NCI-H2029 (cell line): ENCODE data around the gene DPT.
"Not testable (repeated sequence)": the region's sequence is repeated elsewhere in the genome, so short reads cannot be mapped to it uniquely, and the experiment has no call there.

Source experiments
- DNase-seq: peaks from one replicate; lab custom pipeline; 2025; lab: John Stamatoyannopoulos, UW

DPT gene

DNA sequence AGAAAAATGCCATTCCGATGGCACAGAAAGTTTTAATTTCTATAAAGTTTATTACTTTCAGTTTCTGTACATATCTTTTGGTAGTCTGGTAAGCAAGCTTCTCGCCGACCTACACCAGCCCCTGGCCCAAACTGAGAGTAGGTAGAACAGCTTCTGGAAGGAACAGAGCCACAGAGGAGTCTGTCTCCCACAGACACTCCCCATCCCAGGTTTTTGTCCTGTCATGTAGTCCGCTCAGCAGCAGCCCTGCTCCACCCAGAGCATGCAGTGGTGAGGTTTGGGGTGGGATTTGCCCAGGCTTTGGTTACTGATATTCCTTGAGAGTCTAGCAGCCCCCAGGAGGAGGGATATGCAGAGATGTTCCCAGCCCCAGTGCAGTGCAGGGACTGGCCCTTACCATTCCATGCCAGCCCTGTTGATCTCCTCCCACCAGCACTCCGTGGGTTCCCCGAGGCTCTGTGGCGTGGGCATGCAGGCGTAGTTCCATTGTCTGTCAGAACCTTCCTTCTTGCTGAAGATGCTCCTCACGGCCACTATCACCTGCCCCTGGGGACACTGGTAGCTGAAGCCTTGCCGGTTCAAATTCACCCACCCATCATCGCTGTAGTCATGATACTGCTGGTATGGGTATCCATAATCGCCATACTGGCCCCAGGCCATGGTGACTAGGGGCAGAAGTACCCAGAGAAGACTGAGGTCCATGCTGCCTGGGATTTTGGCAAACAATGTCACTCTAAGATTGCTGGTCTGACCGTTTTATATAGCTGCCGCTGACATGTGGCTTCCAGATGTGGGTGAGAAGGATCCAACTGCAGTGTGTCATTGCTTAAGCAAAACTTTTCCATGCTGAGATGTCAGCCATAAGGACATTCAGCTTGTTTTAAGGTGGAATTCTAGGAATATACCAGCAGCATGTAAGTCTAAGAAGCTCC is at the start of gene DPT:
Gene DPT, minus strand, starts transcription at position 734 of the 932 bp plus-strand sequence. Its CDS starts 32 bp downstream, at position 702.
- no peak for DNase-seq

DNA sequence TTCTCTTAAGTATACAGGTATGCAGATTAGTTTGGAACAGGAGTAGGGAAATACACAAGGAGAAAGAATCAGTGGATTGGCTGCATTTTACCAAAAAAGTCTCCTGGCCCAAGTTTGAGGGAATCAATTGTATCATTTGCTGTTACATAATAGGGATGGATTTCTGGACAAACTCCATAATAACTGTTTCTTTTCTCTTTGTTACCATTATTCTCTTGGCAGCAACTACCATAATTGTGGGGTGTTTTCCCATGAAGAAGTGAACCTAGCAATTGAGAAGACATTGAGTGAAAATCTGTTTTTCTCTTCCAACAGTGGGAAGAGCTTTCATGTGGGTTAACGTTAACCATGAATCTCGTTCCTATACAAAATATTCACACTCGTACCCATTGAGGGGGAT is 46.4 kb upstream of the DPT start:
- DNase-seq: no peak

DNA sequence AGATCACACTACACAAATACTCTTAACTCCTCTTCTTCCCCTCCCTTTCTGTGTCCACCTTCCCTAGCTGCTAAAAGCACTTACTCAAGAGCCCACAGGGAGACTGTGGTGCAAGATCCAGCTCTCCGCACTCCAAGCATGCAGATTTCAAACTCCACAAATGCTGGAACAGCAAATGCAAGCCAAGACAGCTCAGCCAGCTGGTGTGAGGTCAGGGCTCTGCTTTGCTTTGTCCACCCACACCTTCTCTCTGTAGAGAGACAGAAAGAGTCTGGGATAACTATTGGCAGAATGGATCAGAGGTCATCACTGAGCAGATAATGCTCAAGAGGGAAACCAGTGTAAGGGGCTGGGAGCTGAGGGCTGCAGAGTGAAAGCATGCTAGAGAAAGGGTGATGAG is 45.2 kb upstream of the DPT start:
- no peak for DNase-seq

DNA sequence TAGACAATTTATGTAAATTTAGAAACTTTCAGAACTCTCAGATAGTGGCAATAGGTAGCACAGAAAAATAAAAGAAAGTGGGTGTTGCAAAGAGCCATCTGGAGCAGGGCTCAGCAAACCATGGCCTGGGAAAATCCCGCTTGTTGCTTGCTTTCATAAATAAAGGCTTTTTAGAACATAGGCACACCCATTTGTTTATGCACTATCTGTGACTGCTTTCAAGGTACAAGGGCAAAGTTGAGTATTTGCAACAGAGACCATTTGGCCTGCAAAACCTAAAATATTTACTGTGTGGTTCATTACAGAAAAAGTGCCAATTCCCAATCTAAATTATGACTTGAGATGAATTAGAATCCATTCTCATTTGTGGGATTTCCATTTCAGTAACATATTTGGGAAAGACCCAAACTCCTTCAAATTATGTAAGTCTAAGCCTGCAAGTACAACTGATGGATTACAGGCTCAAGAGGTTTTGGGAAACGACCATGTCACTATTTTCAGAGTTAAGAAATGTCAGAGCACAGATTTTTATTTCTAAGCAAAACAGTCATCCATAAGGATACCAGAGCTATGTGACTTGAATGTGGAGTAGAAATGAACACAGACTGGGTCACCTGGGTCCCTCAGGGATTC is 43.5 kb upstream of the DPT start:
- DNase-seq: no peak

DNA sequence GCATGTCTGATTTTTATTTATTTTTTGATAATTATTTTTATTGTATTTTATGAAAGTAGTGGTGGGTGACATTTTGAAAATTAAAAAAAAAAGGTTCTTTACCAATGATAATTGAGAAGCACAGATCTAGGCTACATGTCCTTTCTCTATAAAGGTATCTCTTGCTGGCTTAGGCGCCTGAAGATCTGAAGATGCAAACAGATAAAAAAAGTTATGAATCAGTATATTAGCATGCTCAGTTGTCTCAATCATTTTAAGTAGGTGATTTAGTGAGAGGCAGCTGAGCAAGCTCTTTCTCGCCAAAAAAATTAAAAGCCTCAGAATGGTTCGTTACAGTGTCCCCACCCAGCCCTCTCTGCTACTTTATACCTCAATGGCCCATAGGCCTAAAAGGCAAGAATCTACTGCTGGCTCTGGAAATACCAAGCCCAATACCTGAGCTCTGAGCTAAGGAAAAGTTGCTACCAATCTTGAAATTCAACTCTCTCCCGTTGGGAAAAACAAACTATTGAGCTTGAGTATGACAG is 42.2 kb upstream of the DPT start:
- no peak for DNase-seq

DNA sequence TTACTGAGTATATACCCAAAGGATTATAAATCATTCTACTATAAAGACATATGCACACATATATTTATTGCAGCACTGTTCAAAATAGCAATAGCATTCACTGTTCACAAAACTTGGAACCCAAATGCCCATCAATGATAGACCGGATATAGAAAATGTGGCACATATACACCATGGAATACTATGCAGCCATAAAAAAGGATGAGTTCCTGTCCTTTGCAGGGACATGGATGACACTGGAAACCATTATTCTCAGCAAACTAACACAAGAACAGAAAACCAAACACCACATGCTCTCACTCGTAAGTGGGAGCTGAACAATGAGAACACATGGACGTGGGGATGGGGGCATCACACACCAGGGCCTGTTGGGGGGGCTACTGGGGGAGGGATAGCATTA is 40.9 kb upstream of the DPT start:
- not testable (repeated sequence) for DNase-seq

DNA sequence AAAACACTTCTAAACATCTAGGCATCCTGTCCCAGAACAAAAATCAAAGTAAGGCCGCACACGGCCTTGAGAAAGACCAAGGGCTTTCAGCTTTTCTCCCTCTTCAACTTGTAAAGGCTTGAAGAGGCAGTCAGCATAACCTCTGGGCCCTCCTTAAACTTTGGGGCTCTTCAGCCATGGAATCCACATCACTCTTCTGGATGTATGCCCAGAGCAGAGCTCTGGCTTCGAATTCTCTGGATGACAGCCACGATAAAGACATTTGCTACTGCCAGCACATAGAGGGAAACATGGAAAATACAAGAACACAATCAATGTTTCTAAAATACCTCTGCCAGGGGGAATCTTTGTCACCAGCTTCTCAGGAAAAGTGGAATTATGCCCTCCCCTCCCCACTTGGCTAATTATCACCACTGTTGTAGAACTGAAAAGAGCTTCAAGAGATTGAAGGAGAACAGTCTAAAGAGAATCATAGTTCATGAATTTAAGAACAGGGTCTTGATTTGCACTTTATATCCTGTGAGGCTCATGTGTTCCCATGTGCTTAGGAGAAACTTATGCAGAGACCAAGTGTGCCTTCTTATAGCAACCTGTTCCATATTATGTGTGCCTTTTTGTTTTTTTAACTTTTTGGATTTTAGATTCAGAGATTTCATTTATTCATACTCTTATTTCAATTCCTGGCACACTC is 39.0 kb upstream of the DPT start:
- no peak for DNase-seq

DNA sequence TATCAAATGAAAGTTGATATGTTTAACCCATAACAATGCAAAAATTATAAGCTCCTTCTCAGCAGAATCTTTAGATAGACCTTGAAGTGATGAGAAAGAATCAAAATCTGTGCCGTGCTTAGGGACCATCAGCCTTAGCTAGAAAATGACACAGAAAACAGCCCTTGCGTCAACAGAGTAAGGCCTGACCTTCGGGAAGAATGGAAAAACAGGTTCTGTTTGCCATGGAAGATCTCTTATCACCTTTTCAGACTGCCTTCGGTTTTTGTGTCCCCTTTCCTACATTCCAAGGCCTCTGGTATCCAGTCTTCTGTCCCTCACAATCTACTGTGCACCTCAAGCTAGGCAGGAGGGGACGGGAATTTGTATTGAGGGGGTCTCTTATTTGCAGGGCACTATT is 37.6 kb upstream of the DPT start:
- DNase-seq: no peak

DNA sequence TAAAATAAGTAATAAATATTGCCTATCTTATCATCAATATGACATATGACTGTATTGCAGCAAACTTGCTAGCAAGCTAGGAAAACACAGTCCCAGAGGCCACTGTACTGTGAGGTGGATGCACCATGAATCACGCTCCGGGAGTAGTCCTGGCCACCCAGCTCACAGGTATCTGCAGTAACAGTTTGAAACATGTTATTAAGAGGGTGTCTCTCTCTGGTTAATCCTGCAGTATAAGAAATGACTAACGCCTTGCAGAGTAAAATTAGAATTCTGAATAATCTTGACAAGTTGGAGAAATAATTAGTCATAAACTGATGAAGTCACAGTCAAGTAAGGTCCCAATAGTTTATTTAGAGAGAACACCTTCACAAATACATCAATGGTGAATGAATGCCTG is 34.0 kb upstream of the DPT start:
- DNase-seq: no peak

DNA sequence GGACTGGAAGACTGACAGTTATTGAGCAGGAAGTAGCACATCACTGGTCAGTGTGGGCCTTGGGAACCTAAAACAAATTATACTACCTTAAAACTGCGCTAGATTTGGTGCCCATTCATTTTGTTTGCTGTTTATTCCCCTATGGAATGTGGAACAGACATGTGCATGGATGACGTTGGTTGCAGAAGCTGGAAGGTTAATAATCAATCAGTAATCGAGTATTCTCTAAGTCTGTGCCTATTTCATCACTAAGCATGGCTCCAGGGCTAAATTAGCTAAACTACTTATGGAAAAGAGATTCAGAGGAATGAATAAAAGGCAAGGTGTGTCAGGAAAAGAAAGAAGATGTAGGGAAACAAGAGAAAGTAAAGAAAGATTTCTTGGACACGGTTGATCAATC is 33.5 kb upstream of the DPT start:
- DNase-seq: no peak

DNA sequence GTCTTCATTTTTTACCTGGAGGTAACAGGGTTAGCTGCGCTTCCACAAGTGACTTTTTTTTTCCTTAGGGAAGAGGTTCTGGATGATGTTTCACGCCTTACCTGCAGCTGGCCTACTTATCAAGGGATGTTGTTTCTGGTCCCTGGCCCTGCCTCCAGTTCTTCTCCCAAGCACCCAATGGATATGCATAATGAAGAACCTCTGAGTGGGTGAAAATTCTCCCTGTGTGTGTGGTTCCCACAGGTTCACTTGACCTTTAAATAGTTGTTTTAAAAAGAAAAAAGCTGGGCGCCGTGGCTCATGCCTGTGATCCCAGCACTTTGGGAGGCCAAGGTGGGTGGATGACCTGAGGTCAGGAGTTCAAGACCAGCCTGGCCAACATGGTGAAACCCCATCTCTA is 31.8 kb upstream of the DPT start:
- no peak for DNase-seq

DNA sequence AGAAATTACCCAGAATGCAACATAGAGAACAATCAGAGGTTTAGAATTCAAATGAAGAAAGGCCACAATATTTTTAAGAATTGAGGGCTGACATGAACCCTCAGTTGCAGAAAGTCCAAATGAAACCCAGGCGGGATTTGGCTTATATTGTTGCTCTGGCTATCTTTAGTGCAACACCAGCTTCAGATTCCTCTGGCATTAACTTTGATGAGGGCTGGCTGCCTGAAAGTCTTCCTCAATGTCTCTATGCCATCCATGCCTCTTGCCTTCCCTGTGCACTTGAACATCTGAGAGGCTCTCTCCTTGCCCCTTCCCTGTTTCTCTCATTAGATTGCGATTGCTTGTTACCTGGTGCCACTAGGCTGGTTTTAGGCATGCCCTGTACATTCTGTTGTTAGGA is 31.2 kb upstream of the DPT start:
- DNase-seq: no peak

DNA sequence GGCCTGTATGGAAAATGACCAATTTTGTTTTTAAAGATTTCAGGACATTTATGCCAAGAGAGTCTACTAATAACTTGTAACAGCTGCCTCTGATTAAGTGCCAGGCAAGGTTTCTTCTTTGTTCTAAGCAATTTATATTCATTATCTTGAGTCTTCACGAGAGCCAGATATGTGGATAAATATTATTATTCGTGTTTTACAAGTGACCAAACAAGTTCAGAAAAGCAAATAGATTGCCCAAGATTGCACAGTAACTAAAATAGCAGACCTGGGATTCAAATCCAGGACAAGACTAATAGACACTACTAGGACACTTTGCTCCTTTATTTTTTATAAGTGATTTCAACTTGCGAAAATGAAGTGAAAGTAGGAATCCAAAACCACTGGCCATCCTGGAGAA is 30.1 kb upstream of the DPT start:
- no peak for DNase-seq

DNA sequence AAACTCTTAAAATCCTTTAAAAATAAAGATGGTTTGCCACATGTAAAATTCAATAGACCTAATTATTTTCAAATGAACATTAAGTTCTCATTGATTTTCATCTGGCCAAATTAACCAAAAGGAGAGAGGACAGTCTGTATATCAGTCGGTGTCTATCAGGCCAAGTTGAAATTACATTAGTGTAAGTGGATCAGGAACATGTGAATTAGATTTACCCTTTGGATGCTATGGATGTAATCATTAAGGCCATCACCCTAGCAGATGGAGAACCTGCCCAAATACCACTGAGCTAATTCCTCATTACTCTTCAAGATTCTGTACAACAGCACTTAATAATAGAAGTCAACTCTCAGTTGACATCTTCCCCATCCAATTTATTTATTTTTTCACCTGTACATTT is 29.5 kb upstream of the DPT start:
- DNase-seq: no peak

DNA sequence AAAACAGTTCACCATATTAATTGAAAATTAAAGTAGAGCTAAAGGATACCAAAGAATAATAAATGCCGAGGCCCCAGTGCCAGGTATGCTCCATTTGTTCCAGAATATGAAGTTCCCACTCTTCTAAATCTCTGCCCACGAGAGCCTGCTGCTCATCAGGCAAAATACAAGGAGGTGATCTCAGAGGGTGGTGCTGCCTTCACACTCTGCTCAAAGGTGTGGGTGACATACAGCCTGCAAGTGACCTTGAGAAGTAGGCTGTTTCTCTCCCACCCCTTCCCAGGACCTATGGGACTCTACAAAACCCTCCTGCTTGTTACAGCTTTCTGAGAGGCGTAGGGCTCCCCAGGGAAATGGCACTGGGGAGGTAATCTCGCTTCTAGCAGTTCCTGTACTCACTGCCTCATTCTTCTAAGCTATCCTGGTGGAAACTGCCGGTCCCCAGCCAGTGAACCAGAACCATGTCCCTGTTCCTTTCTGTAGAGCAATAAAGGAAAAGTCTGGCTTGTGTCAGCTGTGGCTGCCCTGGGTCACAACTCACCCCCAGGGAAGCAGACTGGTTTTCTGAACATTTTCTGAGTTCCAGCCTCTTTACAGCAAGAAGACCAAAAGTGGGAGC is 26.9 kb upstream of the DPT start:
- DNase-seq: no peak

DNA sequence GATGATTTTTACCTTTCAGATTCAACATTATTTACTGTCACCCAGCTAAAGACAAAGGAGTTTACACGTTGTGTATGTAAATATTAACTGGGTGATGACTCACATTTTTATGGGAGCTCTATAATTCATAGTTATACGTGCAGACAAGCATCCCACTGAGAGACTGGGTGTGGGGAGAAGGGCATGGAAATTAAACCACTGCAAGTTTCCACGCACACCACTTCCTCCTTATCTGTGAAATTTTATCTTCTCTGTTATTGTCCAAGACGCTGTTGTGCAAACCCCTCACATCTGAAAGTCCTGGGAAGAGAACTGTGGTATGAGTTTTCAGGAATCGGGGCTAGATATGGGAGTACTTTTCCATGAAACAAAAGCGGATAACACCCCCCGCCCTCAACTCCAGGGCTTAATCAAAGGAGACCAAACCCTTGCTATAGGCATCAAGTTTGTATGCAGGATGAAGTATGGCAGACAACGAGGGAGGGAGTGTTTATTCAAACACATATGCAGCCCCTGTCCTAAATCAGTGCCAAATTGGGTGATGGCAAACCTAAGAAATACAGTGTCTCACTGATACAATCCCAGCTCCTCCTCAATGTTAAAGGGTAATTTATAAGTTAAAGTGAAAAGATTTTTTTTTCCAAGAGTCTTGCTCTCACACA is 23.3 kb upstream of the DPT start:
- no peak for DNase-seq

DNA sequence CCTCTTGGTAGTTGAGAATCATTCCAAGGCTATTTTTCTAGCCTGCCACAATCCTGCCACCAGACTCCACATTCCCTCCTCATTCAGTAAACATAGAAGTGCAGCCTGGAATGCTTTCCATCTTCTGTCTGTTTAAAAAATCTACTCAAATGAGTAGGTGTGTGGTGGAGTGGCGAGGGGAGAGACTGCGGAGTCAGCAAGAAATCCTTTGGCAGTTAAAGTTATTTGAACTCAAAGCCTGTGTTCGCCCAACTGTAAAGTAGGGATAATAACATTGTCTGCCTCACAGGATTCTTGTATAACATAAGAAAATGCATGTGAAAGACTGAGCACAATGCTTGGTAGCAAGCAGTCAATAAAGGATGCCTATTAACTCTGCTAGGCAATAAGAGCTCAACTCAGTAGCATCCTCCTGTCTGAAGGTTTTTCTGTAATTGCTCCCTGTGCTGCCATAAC is 22.2 kb upstream of the DPT start:
- no peak for DNase-seq

DNA sequence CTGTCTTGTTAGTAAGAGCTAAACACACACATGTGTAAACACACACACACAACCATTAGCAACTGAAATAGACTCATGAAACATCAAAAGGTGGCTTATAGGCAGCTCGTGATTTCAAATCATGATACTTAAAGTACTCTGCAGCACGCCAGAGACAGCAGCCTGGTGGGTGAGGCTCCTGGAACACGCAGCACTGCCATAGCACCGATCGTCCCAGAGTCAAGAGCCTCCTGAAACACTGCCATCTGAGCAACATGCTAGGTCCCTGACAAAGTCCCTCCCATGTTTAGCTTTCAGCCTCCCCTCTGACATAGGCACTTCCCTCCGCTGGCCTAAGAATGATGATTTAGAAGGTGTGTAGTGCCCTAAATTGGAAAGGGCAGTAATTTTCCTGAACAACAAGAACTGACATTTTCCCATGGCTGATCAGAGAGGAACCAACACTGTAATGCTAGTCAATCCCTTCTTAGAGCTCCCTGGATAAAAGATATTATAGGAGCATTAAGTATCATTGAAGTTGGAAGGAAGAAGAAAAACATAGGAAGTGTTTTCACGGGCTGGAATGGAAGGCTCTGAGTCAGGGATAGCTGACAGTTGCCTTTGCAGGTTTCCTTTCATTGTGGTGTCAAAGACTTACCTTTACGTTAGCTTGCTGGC is 14.1 kb upstream of the DPT start:
- no peak for DNase-seq

DNA sequence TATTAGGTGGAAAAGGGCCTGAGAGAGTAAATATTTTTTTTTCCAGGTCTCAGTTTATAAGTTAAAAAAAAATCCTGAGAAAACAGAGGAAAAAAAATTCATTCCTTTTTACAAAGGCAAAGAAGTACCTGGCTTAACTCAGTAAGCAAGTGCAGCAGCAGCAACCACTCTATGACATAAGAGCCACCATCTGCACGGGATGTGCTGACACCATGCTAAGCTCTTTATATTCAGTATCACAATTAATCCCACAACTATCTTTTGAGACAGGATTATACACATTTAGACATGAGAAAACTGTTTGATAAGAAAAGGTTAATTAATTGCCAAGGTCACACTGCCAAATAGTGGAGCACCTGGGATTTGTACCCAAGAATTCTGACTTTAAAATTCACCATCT is 13.4 kb upstream of the DPT start:
- no peak for DNase-seq

DNA sequence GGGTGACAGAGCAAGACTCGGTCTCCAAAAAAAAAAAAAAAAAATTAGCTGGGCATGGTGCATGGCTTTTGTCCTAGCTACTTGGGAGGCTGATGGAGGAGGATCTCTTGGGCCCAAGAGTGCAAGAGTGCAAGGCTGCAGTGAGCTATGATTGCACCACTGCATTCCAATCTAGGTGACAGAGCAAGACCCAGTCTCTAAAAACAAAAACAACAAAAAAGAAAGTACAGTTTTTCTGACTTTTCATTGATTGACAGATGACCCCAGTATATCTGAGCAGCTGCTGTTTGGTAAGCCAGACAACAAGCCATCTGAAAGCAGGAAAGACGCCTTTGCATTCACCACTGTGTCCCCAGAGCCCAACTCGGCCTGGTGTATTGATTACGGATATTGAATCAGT is 10.9 kb upstream of the DPT start:
- no peak for DNase-seq

DNA sequence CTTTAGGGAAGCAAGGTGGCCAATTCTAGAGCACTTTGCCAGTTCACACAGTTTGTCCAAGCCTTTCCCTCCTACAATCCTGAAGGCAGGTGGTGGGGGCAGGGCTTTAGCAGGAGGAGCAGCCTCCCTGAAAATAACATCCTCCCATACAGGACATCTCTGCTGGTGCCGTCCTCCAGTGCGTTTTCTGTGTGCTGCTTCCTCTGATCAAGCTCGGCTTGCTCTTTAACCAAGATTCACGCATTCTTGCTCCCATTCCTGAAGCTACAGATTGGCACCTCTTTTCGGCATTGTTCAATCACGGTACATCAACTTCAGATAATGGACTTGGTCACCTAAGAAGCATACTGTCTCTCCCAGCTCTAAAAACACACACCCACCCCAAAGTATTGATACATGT is 7.5 kb upstream of the DPT start:
- no peak for DNase-seq
